ENCODE results near the gene CCDC12. TPM values are rescaled to one million over a fixed set of nuclear protein-coding genes. Genes with fewer than 3 reads are reported as not detected.

The CCDC12 gene
- polyA plus RNA-seq, 1 of the 3 experiments (the other 2 are of a cell fraction), result 105 TPM

DNA sequence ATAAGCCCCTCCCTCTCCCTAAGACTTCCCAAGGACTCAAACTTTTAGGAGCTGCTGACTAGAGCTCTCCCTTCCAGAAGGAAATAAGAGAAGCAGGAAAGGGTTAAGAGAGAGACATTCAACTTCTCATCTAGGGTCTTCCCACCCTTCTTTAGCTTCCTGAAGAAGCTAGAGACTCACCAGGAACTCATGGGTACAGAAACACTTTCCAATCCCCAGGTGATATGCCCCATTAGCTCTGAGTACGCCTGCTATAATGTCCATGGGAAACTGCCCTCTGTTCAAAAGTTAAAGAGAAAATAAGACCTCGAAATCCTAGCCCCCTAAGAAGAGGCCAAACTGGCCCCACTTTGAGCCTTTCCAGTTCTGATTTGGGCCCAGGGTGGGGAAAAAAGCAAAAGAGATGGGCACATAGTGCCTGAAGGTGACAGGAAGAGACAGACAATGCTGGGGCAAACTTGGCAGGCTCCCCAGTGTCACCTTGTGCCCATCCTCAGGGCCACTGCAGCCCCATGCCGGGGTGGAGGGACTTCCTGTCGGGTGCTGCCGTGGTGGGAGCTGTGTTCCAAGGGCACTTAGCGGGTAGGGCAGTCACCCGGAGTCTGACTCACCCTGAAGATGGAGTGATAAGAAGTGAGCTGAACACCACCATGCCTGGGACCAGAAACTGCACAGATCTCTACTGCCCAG is 29.5 kb downstream of the CCDC12 start:
- Histone ChIP-seq H3K27ac (ENCODE audit: low read depth in 2 of 2, low read length in 1 of 2) (peak overlapping the region; percentile 71 to 87), H2AFZ (ENCODE audit: low read depth) (no peak overlapping the region), H3K36me3 (replicated peaks in 1 of 2; ENCODE audit: control insufficient read depth in 1 of 2, insufficient read depth in 2 of 2, low read length in 1 of 2) (peaks cover 1 to 10% of the 10 kb centered on the region in 2 experiments), H4K20me1 (ENCODE audit: insufficient read depth) (peaks cover 86% of the 10 kb centered on the region), H3K9me2 (no peaks in the 10 kb centered on the region), H3K9me3 (no peaks in the 10 kb centered on the region), H3F3A (replicated peaks; ENCODE audit: insufficient read depth) (peaks cover 15% of the 10 kb centered on the region), H3K79me2 (ENCODE audit: insufficient read depth) (peaks cover 97% of the 10 kb centered on the region), H3K4me2 (peak overlapping the region; percentile 73), H3K9ac (peak overlapping the region; percentile 22; the same call in 1 of the 2 replicates), H3K4me3 (ENCODE audit: low read depth in 2 of 2, low read length in 1 of 2) (no peak overlapping the region), H3K4me1 (ENCODE audit: control insufficient read depth in 1 of 2, insufficient read depth in 2 of 2, low read depth in 1 of 2, low read length in 1 of 2) (peaks cover 25 to 42% of the 10 kb centered on the region in 2 experiments), H3K27me3 (ENCODE audit: insufficient read depth) (no peaks in the 10 kb centered on the region)
- TF ChIP-seq, protein P1, sequence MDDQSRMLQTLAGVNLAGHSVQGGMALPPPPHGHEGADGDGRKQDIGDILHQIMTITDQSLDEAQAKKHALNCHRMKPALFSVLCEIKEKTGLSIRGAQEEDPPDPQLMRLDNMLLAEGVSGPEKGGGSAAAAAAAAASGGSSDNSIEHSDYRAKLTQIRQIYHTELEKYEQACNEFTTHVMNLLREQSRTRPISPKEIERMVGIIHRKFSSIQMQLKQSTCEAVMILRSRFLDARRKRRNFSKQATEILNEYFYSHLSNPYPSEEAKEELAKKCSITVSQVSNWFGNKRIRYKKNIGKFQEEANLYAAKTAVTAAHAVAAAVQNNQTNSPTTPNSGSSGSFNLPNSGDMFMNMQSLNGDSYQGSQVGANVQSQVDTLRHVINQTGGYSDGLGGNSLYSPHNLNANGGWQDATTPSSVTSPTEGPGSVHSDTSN (IDR thresholded peaks at IDR 0.05), result peak; percentile 62
- TF ChIP-seq, protein P2, sequence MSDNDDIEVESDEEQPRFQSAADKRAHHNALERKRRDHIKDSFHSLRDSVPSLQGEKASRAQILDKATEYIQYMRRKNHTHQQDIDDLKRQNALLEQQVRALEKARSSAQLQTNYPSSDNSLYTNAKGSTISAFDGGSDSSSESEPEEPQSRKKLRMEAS (IDR thresholded peaks at IDR 0.05; ENCODE audit: low read depth), result 0 out of 2 replicates have a peak, but pooled peaks have one; percentile 46
- TF ChIP-seq, protein P3, sequence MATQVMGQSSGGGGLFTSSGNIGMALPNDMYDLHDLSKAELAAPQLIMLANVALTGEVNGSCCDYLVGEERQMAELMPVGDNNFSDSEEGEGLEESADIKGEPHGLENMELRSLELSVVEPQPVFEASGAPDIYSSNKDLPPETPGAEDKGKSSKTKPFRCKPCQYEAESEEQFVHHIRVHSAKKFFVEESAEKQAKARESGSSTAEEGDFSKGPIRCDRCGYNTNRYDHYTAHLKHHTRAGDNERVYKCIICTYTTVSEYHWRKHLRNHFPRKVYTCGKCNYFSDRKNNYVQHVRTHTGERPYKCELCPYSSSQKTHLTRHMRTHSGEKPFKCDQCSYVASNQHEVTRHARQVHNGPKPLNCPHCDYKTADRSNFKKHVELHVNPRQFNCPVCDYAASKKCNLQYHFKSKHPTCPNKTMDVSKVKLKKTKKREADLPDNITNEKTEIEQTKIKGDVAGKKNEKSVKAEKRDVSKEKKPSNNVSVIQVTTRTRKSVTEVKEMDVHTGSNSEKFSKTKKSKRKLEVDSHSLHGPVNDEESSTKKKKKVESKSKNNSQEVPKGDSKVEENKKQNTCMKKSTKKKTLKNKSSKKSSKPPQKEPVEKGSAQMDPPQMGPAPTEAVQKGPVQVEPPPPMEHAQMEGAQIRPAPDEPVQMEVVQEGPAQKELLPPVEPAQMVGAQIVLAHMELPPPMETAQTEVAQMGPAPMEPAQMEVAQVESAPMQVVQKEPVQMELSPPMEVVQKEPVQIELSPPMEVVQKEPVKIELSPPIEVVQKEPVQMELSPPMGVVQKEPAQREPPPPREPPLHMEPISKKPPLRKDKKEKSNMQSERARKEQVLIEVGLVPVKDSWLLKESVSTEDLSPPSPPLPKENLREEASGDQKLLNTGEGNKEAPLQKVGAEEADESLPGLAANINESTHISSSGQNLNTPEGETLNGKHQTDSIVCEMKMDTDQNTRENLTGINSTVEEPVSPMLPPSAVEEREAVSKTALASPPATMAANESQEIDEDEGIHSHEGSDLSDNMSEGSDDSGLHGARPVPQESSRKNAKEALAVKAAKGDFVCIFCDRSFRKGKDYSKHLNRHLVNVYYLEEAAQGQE (IDR thresholded peaks at IDR 0.05; ENCODE audit: low read depth, low read length), result no peak
- TF ChIP-seq RFX5 (IDR thresholded peaks at IDR 0.05; ENCODE audit: low read length), result no peak
- peak; percentile 20; the same call in 1 of the 2 replicates for TF ChIP-seq RAD21 (IDR thresholded peaks at IDR 0.05; ENCODE audit: low read length)
- TF ChIP-seq SIN3A (IDR thresholded peaks at IDR 0.05; ENCODE audit: borderline replicate concordance, low read depth, low read length), result peak; percentile 53; the same call in 1 of the 2 replicates
- TF ChIP-seq EP300 (IDR thresholded peaks at IDR 0.05; ENCODE audit: borderline replicate concordance in 1 of 2, low read depth in 1 of 2, low read length in 1 of 2), result peak; percentile 49 to 59; a peak in 2 of 4 replicates
- TF ChIP-seq JUND (IDR thresholded peaks at IDR 0.05), result peak; percentile 90
- TF ChIP-seq TCF12 (IDR thresholded peaks at IDR 0.05), result peak; percentile 80
- TF ChIP-seq NFIC (IDR thresholded peaks at IDR 0.05; ENCODE audit: borderline replicate concordance), result peak; percentile 60; the same call in 1 of the 2 replicates
- TF ChIP-seq RXRA (IDR thresholded peaks at IDR 0.05; ENCODE audit: borderline replicate concordance, low read depth), result peak; percentile 75; the same call in 1 of the 2 replicates
- peak; percentile 85 for TF ChIP-seq FOSL2 (IDR thresholded peaks at IDR 0.05; ENCODE audit: borderline replicate concordance, low read depth)
- TF ChIP-seq, protein P4, sequence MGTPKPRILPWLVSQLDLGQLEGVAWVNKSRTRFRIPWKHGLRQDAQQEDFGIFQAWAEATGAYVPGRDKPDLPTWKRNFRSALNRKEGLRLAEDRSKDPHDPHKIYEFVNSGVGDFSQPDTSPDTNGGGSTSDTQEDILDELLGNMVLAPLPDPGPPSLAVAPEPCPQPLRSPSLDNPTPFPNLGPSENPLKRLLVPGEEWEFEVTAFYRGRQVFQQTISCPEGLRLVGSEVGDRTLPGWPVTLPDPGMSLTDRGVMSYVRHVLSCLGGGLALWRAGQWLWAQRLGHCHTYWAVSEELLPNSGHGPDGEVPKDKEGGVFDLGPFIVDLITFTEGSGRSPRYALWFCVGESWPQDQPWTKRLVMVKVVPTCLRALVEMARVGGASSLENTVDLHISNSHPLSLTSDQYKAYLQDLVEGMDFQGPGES (IDR thresholded peaks at IDR 0.05; ENCODE audit: low read depth, low read length), result no peak
- TF ChIP-seq, protein P5, sequence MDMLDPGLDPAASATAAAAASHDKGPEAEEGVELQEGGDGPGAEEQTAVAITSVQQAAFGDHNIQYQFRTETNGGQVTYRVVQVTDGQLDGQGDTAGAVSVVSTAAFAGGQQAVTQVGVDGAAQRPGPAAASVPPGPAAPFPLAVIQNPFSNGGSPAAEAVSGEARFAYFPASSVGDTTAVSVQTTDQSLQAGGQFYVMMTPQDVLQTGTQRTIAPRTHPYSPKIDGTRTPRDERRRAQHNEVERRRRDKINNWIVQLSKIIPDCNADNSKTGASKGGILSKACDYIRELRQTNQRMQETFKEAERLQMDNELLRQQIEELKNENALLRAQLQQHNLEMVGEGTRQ (IDR thresholded peaks at IDR 0.05; ENCODE audit: borderline replicate concordance, low read depth, low read length), result no peak
- TF ChIP-seq GATA2 (CRISPR knock-in tag; IDR thresholded peaks at IDR 0.05), result peak; percentile 87
- peak; percentile 41; the same call in 1 of the 2 replicates for TF ChIP-seq RCOR1 (IDR thresholded peaks at IDR 0.05; ENCODE audit: low read length)
- TF ChIP-seq MXI1 (IDR thresholded peaks at IDR 0.05; ENCODE audit: low read depth, low read length), result peak; percentile 48; the same call in 1 of the 2 replicates
- ChIA-PET CTCF (interaction anchor here (1.3 to 2.7 kb wide), 3 partner anchors 12 to 24 kb away, joined by 5 to 11 read pairs (median 10); no protein-coding TSS in a partner anchor), POLR2A (interaction anchor here (0.9 to 1.8 kb wide), 2 partner anchors 11 to 29 kb away, joined by 4 to 6 read pairs; partner anchors contain the start of gene CCDC12)
- peak; percentile 80 for DNase-seq
- WGBS (ENCODE audit: low lambda C conversion rate), result 13% methylated on average over 6 of the region's 7 CpGs

All from SK-N-SH (cell line).